GM12878 (cell line): ENCODE results near the gene OTUB2. TPM values are rescaled to one million over a fixed set of nuclear protein-coding genes. Genes with fewer than 3 reads are reported as not detected.

Source experiments
- ATAC-seq: fragments of 200-7000 bp; cut with Tn5 transposase; 3 replicates; pipeline ENCODE4 v1.9.1; 2020; ENCODE audit warnings: mild to moderate bottlenecking, moderate library complexity
- BruUV-seq: library from RNA; stranded (reverse); fragments of 400-500 nt; replicated peaks from 2 replicates; lab custom pipeline; 2021; lab: Mats Ljungman, UMichigan
- CTCF ChIA-PET: fragments of 300-600 bp; sonication (Branson Sonifier 250); formaldehyde crosslinking; extraction: SDS; loops from one replicate; lab custom pipeline; 2021; ENCODE audit warnings: inconsistent platforms; lab: Yijun Ruan, JAX
- POLR2A ChIA-PET: fragments of 350-600 bp; formaldehyde crosslinking; extraction: SDS; loops from one replicate; lab custom pipeline; 2021; ENCODE audit warnings: inconsistent platforms; lab: Charles Lee
- RAD21 ChIA-PET: fragments of 300-600 bp; sonication (Branson Sonifier 250); formaldehyde crosslinking; loops from one replicate; lab custom pipeline; 2023; ENCODE audit warnings: antibody characterized with exemption; ENCODE audit not compliant: unreplicated experiment; lab: Charles Lee
- SMC1A ChIA-PET: fragments of 300-600 bp; sonication (Branson Sonifier 250); formaldehyde crosslinking; loops from one replicate; lab custom pipeline; 2023; ENCODE audit not compliant: unreplicated experiment, uncharacterized antibody; lab: Charles Lee
- DNase-seq: peaks from one replicate; pipeline ENCODE4 v3.0.0-alpha.2; 2011; ENCODE audit warnings: low read depth, low spot score
- FAIRE-seq: peaks from 3 replicates; lab custom pipeline; 2011; peaks lifted over from hg19 to GRCh38; lab: Jason Lieb, UNC
- H2AFZ ChIP-seq: 2 replicates; pipeline ENCODE4 v1.6.0; 2011; ENCODE audit warnings: low read depth, low read length, control low read depth; ENCODE audit not compliant: control insufficient read depth
- H3K27ac ChIP-seq: 2 replicates; pipeline ENCODE4 v1.5.1; 2011; ENCODE audit warnings: control low read depth; ENCODE audit not compliant: control insufficient read depth, insufficient read depth
- H3K27me3 ChIP-seq, 2 experiments: replicated peaks in 1 of 2; 2 replicates each; pipeline versions ENCODE4 v1.6.0 to v1.6.1; 2011; ENCODE audit warnings: low read length in 1 of 2; ENCODE audit not compliant: control insufficient read depth in 2 of 2, insufficient read depth in 2 of 2
- H3K36me3 ChIP-seq, 2 experiments: 2 replicates each; pipeline ENCODE4 v1.5.1; 2011; ENCODE audit warnings: low read length in 1 of 2; ENCODE audit not compliant: control insufficient read depth in 2 of 2, insufficient read depth in 2 of 2
- H3K4me1 ChIP-seq: 2 replicates; pipeline ENCODE4 v1.6.1; 2011; ENCODE audit warnings: mild to moderate bottlenecking, low read length, moderate library complexity, mixed read lengths; ENCODE audit not compliant: control insufficient read depth, insufficient read depth
- H3K4me2 ChIP-seq: 2 replicates; pipeline ENCODE4 v1.6.0; 2011; ENCODE audit warnings: control low read depth; ENCODE audit not compliant: control insufficient read depth, insufficient read depth
- H3K4me3 ChIP-seq: fragments of 200-600 bp; sonication (generic); 2 replicates; pipeline ENCODE4 v1.5.1; 2016
- H3K79me2 ChIP-seq: 2 replicates; pipeline ENCODE4 v1.6.0; 2011; ENCODE audit warnings: low read length; ENCODE audit not compliant: control insufficient read depth, insufficient read depth
- H3K9ac ChIP-seq: 2 replicates; pipeline ENCODE4 v1.8.0; 2011; ENCODE audit warnings: low read length, control low read depth, mixed read lengths; ENCODE audit not compliant: control insufficient read depth, insufficient read depth
- H3K9me3 ChIP-seq: replicated peaks from 3 replicates; pipeline ENCODE4 v1.5.1; 2011; ENCODE audit warnings: mild to moderate bottlenecking, low read length; ENCODE audit not compliant: control insufficient read depth, insufficient read depth
- H4K20me1 ChIP-seq: 2 replicates; pipeline ENCODE4 v1.6.0; 2011; ENCODE audit not compliant: control insufficient read depth, insufficient read depth
- ATF3 ChIP-seq: IDR thresholded peaks from 2 replicates; pipeline ENCODE4 v1.6.1; 2011; ENCODE audit warnings: low read depth, mild to moderate bottlenecking, low read length, moderate library complexity, borderline replicate concordance; ENCODE audit errors: extremely low read depth
- E4F1 ChIP-seq: fragments of 450-650 bp; IDR thresholded peaks from 2 replicates; pipeline ENCODE4 v1.6.1; 2018; ENCODE audit warnings: borderline replicate concordance, mild to moderate bottlenecking; ENCODE audit not compliant: partially characterized antibody
- EED ChIP-seq: sonication (generic); IDR thresholded peaks from 2 replicates; pipeline ENCODE4 v1.6.1; 2016; ENCODE audit warnings: antibody characterized with exemption, low read depth
- GABPA ChIP-seq: IDR thresholded peaks from 2 replicates; pipeline ENCODE4 v1.6.1; 2014; ENCODE audit warnings: antibody characterized with exemption, low read depth, mild to moderate bottlenecking, inconsistent platforms
- IKZF1 ChIP-seq: fragments of 450-650 bp; conservative IDR thresholded peaks from 2 replicates; pipeline ENCODE4 v1.6.1; 2017; ENCODE audit warnings: antibody characterized with exemption, mild to moderate bottlenecking
- IKZF2 ChIP-seq, 2 experiments: fragments of 450-650 bp; IDR thresholded peaks; 2 replicates each; pipeline ENCODE4 v1.6.1; 2017; ENCODE audit warnings: mild to moderate bottlenecking in 2 of 2, moderate library complexity in 2 of 2
- JUNB ChIP-seq: IDR thresholded peaks from 2 replicates; pipeline ENCODE4 v1.6.1; 2016; ENCODE audit warnings: antibody characterized with exemption, mild to moderate bottlenecking
- KAT2A ChIP-seq: conservative IDR thresholded peaks from 2 replicates; pipeline ENCODE4 v1.6.1; 2011; ENCODE audit warnings: low read depth, low read length; ENCODE audit not compliant: control insufficient read depth
- MXI1 ChIP-seq: fragments of 150-350 bp; IDR thresholded peaks from 2 replicates; pipeline ENCODE4 v1.6.1; 2011; ENCODE audit warnings: low read depth, mild to moderate bottlenecking, inconsistent platforms, low read length, improper control_type of control experiment
- NBN ChIP-seq: fragments of 450-650 bp; IDR thresholded peaks from 2 replicates; pipeline ENCODE4 v1.6.1; 2016
- NFXL1 ChIP-seq: fragments of 450-650 bp; IDR thresholded peaks from 2 replicates; pipeline ENCODE4 v1.6.1; 2017; ENCODE audit warnings: antibody characterized with exemption, mild to moderate bottlenecking, borderline replicate concordance
- PAX8 ChIP-seq: fragments of 450-650 bp; IDR thresholded peaks from 2 replicates; pipeline ENCODE4 v1.6.1; 2017; ENCODE audit warnings: mild to moderate bottlenecking, moderate library complexity
- POLR2AphosphoS5 ChIP-seq: IDR thresholded peaks from 2 replicates; pipeline ENCODE4 v1.6.1; 2011; ENCODE audit warnings: mild to moderate bottlenecking, low read length, inconsistent platforms
- RAD51 ChIP-seq: fragments of 450-650 bp; IDR thresholded peaks from 2 replicates; pipeline ENCODE4 v1.6.1; 2016; ENCODE audit warnings: moderate library complexity, mild to moderate bottlenecking, inconsistent platforms
- SIN3A ChIP-seq: IDR thresholded peaks from 2 replicates; pipeline ENCODE4 v1.6.1; 2012; ENCODE audit warnings: low read depth, low read length, improper control_type of control experiment
- SMC3 ChIP-seq: IDR thresholded peaks from 2 replicates; pipeline ENCODE4 v1.6.1; 2011; ENCODE audit warnings: low read length, improper control_type of control experiment, borderline replicate concordance
- SREBF1 ChIP-seq: IDR thresholded peaks from 2 replicates; pipeline ENCODE4 v1.6.1; 2012; ENCODE audit warnings: mild to moderate bottlenecking, low read length
- SRF ChIP-seq, 2 experiments: IDR thresholded peaks; 2 replicates each; pipeline ENCODE4 v1.6.1; 2011; ENCODE audit warnings: low read depth in 2 of 2, low read length in 2 of 2, mild to moderate bottlenecking in 1 of 2, moderate library complexity in 1 of 2
- ZBTB33 ChIP-seq: fragments of 450-650 bp; IDR thresholded peaks from 2 replicates; pipeline ENCODE4 v1.6.1; 2017; ENCODE audit warnings: mild to moderate bottlenecking
- WGBS: methylation state at CpG from one replicate; pipeline ENCODE4 v1.1.6; 2016; ENCODE audit warnings: low lambda C conversion rate; ENCODE audit not compliant: insufficient replicate concordance, insufficient coverage; ENCODE audit errors: missing lambda C conversion rate; 5-methylcytosine and 5-hydroxymethylcytosine counted together
- in situ Hi-C: fragments of 300-500 bp; cut with MboI; formaldehyde crosslinking; loops from 9 replicates; pipeline ENCODE4 v1.14.3; 2018; ENCODE audit warnings: mixed read lengths
- intact Hi-C: fragments of 100-400 bp; cut with micrococcal nuclease; formaldehyde crosslinking; loops from one replicate; pipeline ENCODE4 v1.14.2; 2022; ENCODE audit not compliant: unreplicated experiment
- polyA plus RNA-seq, 11 experiments: library from polyadenylated mRNA; depleted of rRNA in 4 of 11; unstranded in 6 of 11; stranded (reverse) in 5 of 11; fragments of >200 nt; fragmentation: Nextera tagmentation in 4 of 11; fragmentation: Illumina TruSeq in 1 of 11; extraction: Ambion mirVana in 4 of 11; extraction: Trizol in 1 of 11; gene quantifications; 1 replicate in 1 of 11; 2 replicates in 10 of 11; pipeline versions ENCODE4 v1.2.1 to v1.2.3, GENCODE V29; 2011 to 2016; ENCODE audit warnings: inconsistent platforms in 2 of 11, missing spikeins in 2 of 11, low read depth in 1 of 11
- total RNA-seq, 4 experiments: library from RNA; depleted of rRNA in 3 of 4; stranded (reverse); fragments of >200 nt in 3 of 4; fragmentation: Illumina TruSeq in 1 of 4; extraction: Trizol in 1 of 4; gene quantifications; 2 replicates each; pipeline versions ENCODE4 v1.2.1 to v1.2.3, GENCODE V29; 2013 to 2021

OTUB2 gene
- total and polyA plus RNA-seq, 10 of the 15 experiments (the other 5 are each of a cell fraction or from before 2014, with no cell fraction given) = 0.05 to 0.82 (median 0.43) TPM

GRCh38 chr14:93976477-93977057 lies 49.6 kb upstream of the OTUB2 start, which contains the start of gene ASB2:
TSS of gene ASB2 (minus strand) at chr14:93976570. CDS start at chr14:93964539, 12,031 bp downstream.
- H3K9ac ChIP-seq = peak within 1 kb of the TSS; percentile 79
- no peak for TF ChIP-seq E4F1
- TF ChIP-seq SMC3 = no peak
- TF ChIP-seq NFXL1 = no peak
- peak; percentile 83; the same call in 1 of the 2 replicates for TF ChIP-seq RAD51
- peak; percentile 20; the same call in 1 of the 2 replicates for TF ChIP-seq POLR2AphosphoS5
- no peak for TF ChIP-seq ZBTB33
- TF ChIP-seq KAT2A = no peak
- no peak for TF ChIP-seq JUNB
- TF ChIP-seq SREBF1 = no peak
- no peak for TF ChIP-seq SIN3A
- TF ChIP-seq IKZF2 (IDR thresholded peaks at IDR 0.05) = peak in 1 of 2 experiments; percentile 51; a peak in 1 of 4 replicates
- TF ChIP-seq IKZF1 = peak; percentile 58; the same call in 1 of the 2 replicates
- peak; percentile 89; the same call in 1 of the 2 replicates for TF ChIP-seq NBN
- 0 out of 2 replicates have a peak, but pooled peaks have one; percentile 33 for TF ChIP-seq MXI1
- no peak for TF ChIP-seq PAX8
- TF ChIP-seq ATF3 = peak; percentile 21; the same call in 1 of the 2 replicates
- TF ChIP-seq EED = peak; percentile 76
- TF ChIP-seq SRF (IDR thresholded peaks at IDR 0.05; ENCODE audit: low read depth in 2 of 2, low read length in 2 of 2) = peak; percentile 88 to 98
- TF ChIP-seq GABPA = no peak

More at GRCh38 chr14:93976477-93977057, 49.6 kb upstream of the OTUB2 start, which contains the start of gene ASB2:
- peak within 1 kb of the TSS; percentile 96 for H3K27ac ChIP-seq
- ChIA-PET CTCF (interaction anchor here (1.0 to 20.8 kb wide), 7 partner anchors 9 to 37 kb away, joined by 3 to 399 read pairs (median 5); partner anchors contain the start of gene CCDC197), RAD21 (interaction anchor here (1.1 to 16.9 kb wide), 5 partner anchors 8 to 36 kb away, joined by 4 to 324 read pairs (median 36); partner anchors contain the start of gene CCDC197), POLR2A (interaction anchor here (1.1 to 4.4 kb wide), 9 partner anchors 8 to 23 kb away, joined by 3 to 18 read pairs (median 9); partner anchors contain the start of gene CCDC197), SMC1A (interaction anchor here (1.1 to 20.2 kb wide), 6 partner anchors 9 to 37 kb away, joined by 3 to 409 read pairs (median 92); partner anchors contain the start of gene CCDC197)
- H3K4me1 ChIP-seq = peaks cover 82% of the 10 kb centered on the region
- no peaks in the 10 kb centered on the region for H3K27me3 ChIP-seq
- ATAC-seq = peak; percentile 45
- intact Hi-C loops (loop anchor here (1.0 to 5.0 kb wide), 3 partner anchors 17 to 106 kb away; partner anchors contain the start of genes DDX24 and IFI27L1), in situ Hi-C loops (loop anchor here (10.0 kb wide), 1 partner anchor 1538 kb away; the partner anchor contains the start of gene SYNE3)
- H2AFZ ChIP-seq = peak within 1 kb of the TSS; percentile 16
- no peaks in the 10 kb centered on the region for H3K79me2 ChIP-seq
- peak within 1 kb of the TSS; percentile 75 for H3K4me2 ChIP-seq
- FAIRE-seq = no peak
- WGBS = 2% methylated on average over 12 of the region's 12 CpGs
- peak within 1 kb of the TSS; percentile 67 for H3K4me3 ChIP-seq
- no TSS peak for BruUV-seq
- no peaks in the 10 kb centered on the region; a peak in 1 of 4 replicates for H3K36me3 ChIP-seq
- no peak for DNase-seq
- no peaks in the 10 kb centered on the region for H4K20me1 ChIP-seq
- H3K9me3 ChIP-seq = no peaks in the 10 kb centered on the region; the same call in 2 of the 3 replicates
